Neural cell (in vitro differentiated cells): ENCODE results near the gene RDH14. TPM values are rescaled to one million over a fixed set of nuclear protein-coding genes. Genes with fewer than 3 reads are reported as not detected.

ENCODE experiments used
- H2AFZ ChIP-seq: fragments of 200-600, 300-800 bp; sonication (generic), shearing (Covaris generic); 2 replicates; pipeline ENCODE4 v1.6.0; 2014; ENCODE audit warnings: low read depth, mild to moderate bottlenecking, antibody characterized with exemption, low read length, moderate library complexity
- H3F3A ChIP-seq: fragments of 200-600 bp; shearing (Covaris generic); 2 replicates; pipeline ENCODE4 v1.6.1; 2016; ENCODE audit warnings: mild to moderate bottlenecking, moderate library complexity, mixed read lengths, antibody characterized with exemption, low read length; ENCODE audit not compliant: insufficient read depth, poor library complexity, severe bottlenecking
- H3K27ac ChIP-seq: fragments of 200-600, 300-800 bp; sonication (generic), shearing (Covaris generic); 2 replicates; pipeline ENCODE4 v1.5.1; 2014; ENCODE audit warnings: mild to moderate bottlenecking, low read length, moderate library complexity
- H3K27me3 ChIP-seq: fragments of 300-800, 200-600 bp; sonication (generic), shearing (Covaris generic); 2 replicates; pipeline ENCODE4 v1.6.0; 2014; ENCODE audit warnings: mild to moderate bottlenecking, low read depth, low read length, moderate library complexity; ENCODE audit not compliant: insufficient read depth
- H3K36me3 ChIP-seq: fragments of 300-800, 200-600 bp; sonication (generic), shearing (Covaris generic); 2 replicates; pipeline ENCODE4 v1.5.1; 2014; ENCODE audit warnings: mild to moderate bottlenecking, antibody characterized with exemption, low read length, moderate library complexity; ENCODE audit not compliant: insufficient read depth
- H3K4me2 ChIP-seq: fragments of 300-800, 200-600 bp; sonication (generic), shearing (Covaris generic); 2 replicates; pipeline ENCODE4 v1.6.0; 2014; ENCODE audit warnings: mild to moderate bottlenecking, low read length
- H3K4me3 ChIP-seq: fragments of 300-800, 200-600 bp; sonication (generic), shearing (Covaris generic); 2 replicates; pipeline ENCODE4 v1.5.1; 2014; ENCODE audit warnings: mild to moderate bottlenecking, low read length, moderate library complexity
- H3K79me2 ChIP-seq: fragments of 200-600 bp; shearing (Covaris generic); replicated peaks from 2 replicates; pipeline ENCODE4 v1.6.0; 2014; ENCODE audit warnings: mild to moderate bottlenecking, low read length, moderate library complexity; ENCODE audit not compliant: insufficient read depth
- H3K9ac ChIP-seq: fragments of 300-800, 200-600 bp; sonication (generic), shearing (Covaris generic); 2 replicates; pipeline ENCODE4 v1.6.1; 2016; ENCODE audit warnings: mild to moderate bottlenecking, low read length, mixed read lengths
- H3K9me2 ChIP-seq: fragments of 200-600 bp; shearing (Covaris generic); 2 replicates; pipeline ENCODE4 v1.6.1; 2016; ENCODE audit warnings: mild to moderate bottlenecking, low read length, mixed read lengths; ENCODE audit not compliant: insufficient read depth
- H3K9me3 ChIP-seq: fragments of 200-600, 300-800 bp; sonication (generic), shearing (Covaris generic); 2 replicates; pipeline ENCODE4 v1.6.1; 2016; ENCODE audit warnings: mild to moderate bottlenecking, mixed run types, low read length, moderate library complexity, mixed read lengths
- H4K20me1 ChIP-seq: fragments of 200-600 bp; shearing (Covaris generic); 2 replicates; pipeline ENCODE4 v1.6.1; 2016; ENCODE audit warnings: mild to moderate bottlenecking, mixed run types; ENCODE audit not compliant: insufficient read depth
- CTCF ChIP-seq: fragments of 450-650 bp; IDR thresholded peaks from 2 replicates; pipeline ENCODE4 v1.5.1; 2014; ENCODE audit warnings: antibody characterized with exemption, mild to moderate bottlenecking, moderate library complexity; ENCODE audit not compliant: poor library complexity, severe bottlenecking
- EP300 ChIP-seq: fragments of 450-650 bp; conservative IDR thresholded peaks from 2 replicates; pipeline ENCODE4 v1.6.1; 2014; ENCODE audit warnings: antibody characterized with exemption, mild to moderate bottlenecking, moderate library complexity; ENCODE audit not compliant: poor library complexity, severe bottlenecking
- EZH2 ChIP-seq: fragments of 200-600, 300-800 bp; shearing (Covaris generic), sonication (generic); IDR thresholded peaks from 2 replicates; pipeline ENCODE4 v1.6.1; 2014; ENCODE audit warnings: antibody characterized with exemption, low read length, borderline replicate concordance, mild to moderate bottlenecking; ENCODE audit not compliant: insufficient read depth, poor library complexity, severe bottlenecking
- POLR2AphosphoS5 ChIP-seq: IDR thresholded peaks from 2 replicates; pipeline ENCODE4 v1.6.1; 2012
- RAD21 ChIP-seq: fragments of 450-650 bp; conservative IDR thresholded peaks from 2 replicates; pipeline ENCODE4 v1.6.1; 2014; ENCODE audit warnings: antibody characterized with exemption, mild to moderate bottlenecking, moderate library complexity
- REST ChIP-seq: IDR thresholded peaks from 2 replicates; pipeline ENCODE4 v1.6.1; 2012; ENCODE audit warnings: borderline replicate concordance
- TAF1 ChIP-seq: IDR thresholded peaks from 2 replicates; pipeline ENCODE4 v1.6.1; 2012; ENCODE audit warnings: low read depth
- polyA plus RNA-seq: library from polyadenylated mRNA; depleted of rRNA; stranded (reverse); fragments of >200 nt; gene quantifications from 2 replicates; pipeline ENCODE4 v1.2.3, GENCODE V29; 2014

Gene RDH14
- polyA plus RNA-seq, 1 donor from 2014 or later: 29.4 TPM

- H2AFZ ChIP-seq: no peak overlapping the region
- H3K4me3 ChIP-seq: no peak overlapping the region
- no peaks in the 10 kb centered on the region for H4K20me1 ChIP-seq
- no peaks in the 10 kb centered on the region for H3F3A ChIP-seq
- H3K9ac ChIP-seq: no peak overlapping the region
- no peak overlapping the region for H3K4me2 ChIP-seq
- H3K27ac ChIP-seq: no peak overlapping the region
- TF ChIP-seq RAD21 (no peak), TAF1 (no peak)
- H3K27me3 ChIP-seq: no peaks in the 10 kb centered on the region
- H3K79me2 ChIP-seq: no peaks in the 10 kb centered on the region
- no peaks in the 10 kb centered on the region for H3K9me2 ChIP-seq
- no peaks in the 10 kb centered on the region for H3K9me3 ChIP-seq
- no peaks in the 10 kb centered on the region for H3K36me3 ChIP-seq
These were observed 10.0 kb downstream of the RDH14 start for GRCh38 chr2:18550433-18550832.

- no peak for TF ChIP-seq RAD21
- no peak for TF ChIP-seq REST
- no peak for TF ChIP-seq EP300
- Histone ChIP-seq H3K9ac (no peak overlapping the region), H3K9me2 (no peaks in the 10 kb centered on the region), H3K4me2 (no peak overlapping the region), H3K9me3 (no peaks in the 10 kb centered on the region), H3F3A (no peaks in the 10 kb centered on the region), H3K36me3 (no peaks in the 10 kb centered on the region), H4K20me1 (no peaks in the 10 kb centered on the region), H2AFZ (no peak overlapping the region), H3K27ac (no peak overlapping the region), H3K27me3 (no peaks in the 10 kb centered on the region), H3K79me2 (no peaks in the 10 kb centered on the region), H3K4me3 (no peak overlapping the region)
These were observed 11.4 kb downstream of the RDH14 start for GRCh38 chr2:18549083-18549482.

- no peaks in the 10 kb centered on the region for H3K9me3 ChIP-seq
- H3K9ac ChIP-seq: no peak overlapping the region
- no peaks in the 10 kb centered on the region for H3K9me2 ChIP-seq
- H2AFZ ChIP-seq: no peak overlapping the region
- no peaks in the 10 kb centered on the region for H3K36me3 ChIP-seq
- H3K27ac ChIP-seq: no peak overlapping the region
- TF ChIP-seq EP300: no peak
- TF ChIP-seq TAF1: no peak
- no peak for TF ChIP-seq CTCF
- TF ChIP-seq RAD21: no peak
- no peak for TF ChIP-seq EZH2
- TF ChIP-seq POLR2AphosphoS5: no peak
- TF ChIP-seq REST: no peak
- no peaks in the 10 kb centered on the region for H3K27me3 ChIP-seq
- no peaks in the 10 kb centered on the region for H4K20me1 ChIP-seq
- no peaks in the 10 kb centered on the region for H3F3A ChIP-seq
- H3K4me2 ChIP-seq: no peak overlapping the region
- no peak overlapping the region for H3K4me3 ChIP-seq
- H3K79me2 ChIP-seq: no peaks in the 10 kb centered on the region
These were observed 11.8 kb downstream of the RDH14 start for GRCh38 chr2:18548621-18549020.
